ENCODE results near the gene ARHGAP22. TPM values are rescaled to one million over a fixed set of nuclear protein-coding genes. Genes with fewer than 3 reads are reported as not detected.

ARHGAP22 gene
- polyA plus RNA-seq, 1 experiment = 7.2 TPM

DNA sequence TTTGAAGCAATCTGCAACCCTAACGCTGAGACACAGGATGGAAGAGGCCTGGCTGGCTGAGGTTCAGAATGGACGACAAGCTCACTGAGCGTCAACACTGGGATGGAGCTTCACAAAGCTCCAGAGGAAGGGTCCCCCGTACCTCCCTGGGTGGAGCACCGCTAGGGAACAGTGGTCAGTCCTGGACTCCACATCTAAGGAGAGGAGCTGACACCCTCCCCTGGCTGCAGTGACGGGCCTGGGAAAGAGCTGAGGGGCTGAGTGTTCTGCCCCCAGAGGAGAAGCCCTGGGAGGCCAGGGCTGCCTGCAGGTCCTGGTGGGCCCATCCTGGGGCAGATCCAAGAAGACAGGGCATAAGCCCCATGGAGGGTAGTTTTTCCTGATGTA lies 146.2 kb downstream of the ARHGAP22 start:
- DNase-seq (ENCODE audit: low read depth) = no peak
- ChIA-PET POLR2A (no interaction called here), CTCF (interaction anchor here (1.1 kb wide), 1 partner anchor 66 kb away, joined by 3 read pairs; no protein-coding TSS in a partner anchor)
- TF ChIP-seq, protein P1, sequence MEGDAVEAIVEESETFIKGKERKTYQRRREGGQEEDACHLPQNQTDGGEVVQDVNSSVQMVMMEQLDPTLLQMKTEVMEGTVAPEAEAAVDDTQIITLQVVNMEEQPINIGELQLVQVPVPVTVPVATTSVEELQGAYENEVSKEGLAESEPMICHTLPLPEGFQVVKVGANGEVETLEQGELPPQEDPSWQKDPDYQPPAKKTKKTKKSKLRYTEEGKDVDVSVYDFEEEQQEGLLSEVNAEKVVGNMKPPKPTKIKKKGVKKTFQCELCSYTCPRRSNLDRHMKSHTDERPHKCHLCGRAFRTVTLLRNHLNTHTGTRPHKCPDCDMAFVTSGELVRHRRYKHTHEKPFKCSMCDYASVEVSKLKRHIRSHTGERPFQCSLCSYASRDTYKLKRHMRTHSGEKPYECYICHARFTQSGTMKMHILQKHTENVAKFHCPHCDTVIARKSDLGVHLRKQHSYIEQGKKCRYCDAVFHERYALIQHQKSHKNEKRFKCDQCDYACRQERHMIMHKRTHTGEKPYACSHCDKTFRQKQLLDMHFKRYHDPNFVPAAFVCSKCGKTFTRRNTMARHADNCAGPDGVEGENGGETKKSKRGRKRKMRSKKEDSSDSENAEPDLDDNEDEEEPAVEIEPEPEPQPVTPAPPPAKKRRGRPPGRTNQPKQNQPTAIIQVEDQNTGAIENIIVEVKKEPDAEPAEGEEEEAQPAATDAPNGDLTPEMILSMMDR (IDR thresholded peaks at IDR 0.05; ENCODE audit: insufficient read depth, low read depth, low read length) = no peak
- H3K36me3 ChIP-seq (ENCODE audit: control insufficient read depth, insufficient read depth, low read length) = peaks cover under 1% of the 10 kb centered on the region
- no peak overlapping the region for H3K4me3 ChIP-seq (ENCODE audit: low read depth, low read length)
- H3K27me3 ChIP-seq (ENCODE audit: control insufficient read depth, insufficient read depth, low read length) = no peaks in the 10 kb centered on the region

DNA sequence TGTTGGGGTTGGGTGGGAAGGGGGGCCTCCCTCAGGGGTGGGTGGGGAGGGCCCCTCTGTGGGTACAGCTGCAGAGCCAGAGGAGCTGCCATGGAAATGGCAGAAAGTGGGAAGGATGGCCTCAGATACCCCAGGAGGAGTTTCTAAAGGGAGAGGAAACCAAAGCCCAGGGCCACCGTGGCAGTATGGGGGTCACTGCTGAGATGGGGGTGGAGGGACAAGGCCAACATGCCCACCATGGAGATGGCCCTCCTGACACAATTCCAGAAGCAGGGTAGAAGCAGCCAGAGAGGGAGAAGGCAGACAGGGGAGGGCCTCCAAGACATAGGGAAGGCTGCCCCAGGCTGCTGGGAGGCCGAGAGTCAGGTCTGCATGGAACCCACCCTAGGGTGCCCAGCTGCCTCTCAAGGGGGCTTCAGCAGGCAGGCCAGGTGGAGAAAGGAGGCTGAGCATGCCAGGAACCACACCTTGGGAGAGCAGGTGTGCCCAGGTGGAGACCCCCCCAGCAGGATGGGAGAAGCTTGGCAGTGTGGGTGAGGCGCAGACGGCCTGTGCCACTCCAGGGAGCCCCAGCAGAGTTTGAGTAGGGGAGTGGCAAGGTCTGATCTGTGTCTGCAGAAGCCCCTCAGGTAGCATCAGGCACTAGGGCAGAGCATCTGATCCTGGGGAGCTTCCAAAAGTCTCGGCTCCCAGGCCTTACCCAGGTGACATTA lies 146.8 kb downstream of the ARHGAP22 start:
- Histone ChIP-seq H3K27me3 (ENCODE audit: control insufficient read depth, insufficient read depth, low read length) (no peaks in the 10 kb centered on the region), H3K4me3 (ENCODE audit: low read depth, low read length) (no peak overlapping the region), H3K36me3 (ENCODE audit: control insufficient read depth, insufficient read depth, low read length) (peaks cover 4% of the 10 kb centered on the region)
- POLR2A ChIA-PET = no interaction called here
- CTCF ChIA-PET = interaction anchor here (1.1 kb wide), 1 partner anchor 67 kb away, joined by 3 read pairs; no protein-coding TSS in a partner anchor
- TF ChIP-seq, protein P1 (IDR thresholded peaks at IDR 0.05; ENCODE audit: insufficient read depth, low read depth, low read length) = no peak
- DNase-seq (ENCODE audit: low read depth) = no peak

DNA sequence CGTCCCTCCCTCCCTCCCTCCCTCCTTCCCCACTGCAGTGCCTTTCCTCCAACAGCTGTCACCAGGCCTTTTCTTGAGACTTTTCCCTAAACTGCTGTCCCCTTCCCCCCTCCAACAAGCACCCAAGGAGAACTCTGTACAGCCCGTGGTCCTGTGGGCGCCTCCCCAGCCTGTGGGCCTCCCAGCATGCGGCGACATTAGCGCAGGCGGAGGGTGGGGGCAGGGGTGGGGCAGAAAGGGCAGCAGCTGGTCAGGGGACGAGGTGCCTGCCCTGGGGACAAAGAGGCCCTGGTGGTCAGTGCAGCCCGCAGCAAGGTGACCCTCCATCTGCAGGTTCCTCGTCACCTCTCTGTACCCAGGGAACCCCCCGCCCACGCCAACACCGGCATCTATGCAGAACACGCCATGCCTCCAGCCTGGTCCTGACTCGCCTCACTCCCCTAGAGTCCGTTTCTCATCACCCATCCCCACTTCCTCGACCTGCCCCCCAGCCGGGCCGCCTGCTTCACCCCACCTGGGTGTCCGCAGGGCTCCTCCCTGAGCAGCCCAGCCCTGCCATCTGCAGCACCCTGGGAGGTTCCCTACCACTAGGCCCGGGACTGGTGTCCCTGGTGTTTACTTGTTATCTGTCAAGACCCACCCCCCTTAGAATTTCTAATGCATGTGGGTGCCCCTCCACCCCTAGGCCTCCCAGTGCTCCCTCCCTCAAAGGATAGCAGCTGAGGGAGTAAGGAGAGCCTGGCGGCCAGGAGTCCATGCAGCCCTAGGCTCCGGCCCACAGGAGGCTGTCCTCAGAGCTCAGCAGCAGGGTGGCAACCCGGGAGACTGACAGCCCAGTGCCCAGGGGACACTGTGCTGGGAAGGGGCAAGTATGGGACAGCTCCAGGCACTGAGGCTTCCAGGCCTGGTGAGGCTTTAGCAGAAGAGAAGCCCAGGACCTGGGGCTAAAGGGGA lies 147.8 kb downstream of the ARHGAP22 start:
- H3K36me3 ChIP-seq (ENCODE audit: control insufficient read depth, insufficient read depth, low read length) = peaks cover 11% of the 10 kb centered on the region
- POLR2A ChIA-PET = no interaction called here
- no peak overlapping the region for H3K4me3 ChIP-seq (ENCODE audit: low read depth, low read length)
- TF ChIP-seq, protein P1 (IDR thresholded peaks at IDR 0.05; ENCODE audit: insufficient read depth, low read depth, low read length) = no peak
- H3K27me3 ChIP-seq (ENCODE audit: control insufficient read depth, insufficient read depth, low read length) = no peaks in the 10 kb centered on the region
- CTCF ChIA-PET = no interaction called here
- DNase-seq (ENCODE audit: low read depth) = no peak

DNA sequence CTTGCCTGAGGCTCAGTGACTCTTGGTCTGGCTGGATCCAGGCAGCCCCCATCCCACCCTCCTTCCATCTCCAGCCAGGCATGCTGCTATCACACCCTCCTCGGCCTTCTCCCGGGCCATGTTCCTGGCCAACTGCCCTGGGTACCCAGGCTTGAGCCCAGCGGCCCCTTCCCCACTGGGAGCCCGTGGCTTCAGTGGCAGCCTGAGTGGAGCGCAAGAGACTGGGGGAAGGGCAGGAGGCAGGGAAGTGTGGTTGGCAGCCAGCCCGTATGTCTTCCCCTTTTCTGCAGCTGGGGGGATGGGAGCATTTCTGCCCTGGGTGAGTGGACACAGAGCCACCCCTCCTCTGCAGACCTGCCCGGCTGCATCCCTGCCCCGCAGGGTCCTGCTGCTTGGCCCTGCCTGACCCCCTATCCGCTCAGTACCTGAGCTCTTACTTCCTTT lies 148.5 kb downstream of the ARHGAP22 start:
- Histone ChIP-seq H3K36me3 (ENCODE audit: control insufficient read depth, insufficient read depth, low read length) (peaks cover 11% of the 10 kb centered on the region), H3K4me3 (ENCODE audit: low read depth, low read length) (no peak overlapping the region), H3K27me3 (ENCODE audit: control insufficient read depth, insufficient read depth, low read length) (no peaks in the 10 kb centered on the region)
- DNase-seq (ENCODE audit: low read depth) = no peak
- ChIA-PET CTCF (interaction anchor here (1.3 kb wide), 1 partner anchor 12 kb away, joined by 3 read pairs; no protein-coding TSS in a partner anchor), POLR2A (no interaction called here)
- TF ChIP-seq, protein P1 (IDR thresholded peaks at IDR 0.05; ENCODE audit: insufficient read depth, low read depth, low read length) = no peak

All from BJ (cell line).